Jurkat, Clone E6-1 (cell line): ENCODE results near the gene ANAPC2.
A peak's percentile ranks its signal among the peaks of the same experiment; 100 is the strongest.
"Not testable (repeated sequence)": the region's sequence is repeated elsewhere in the genome, so short reads cannot be mapped to it uniquely, and the experiment has no call there.

Experiments used
- DNase-seq: peaks from one replicate; pipeline ENCODE4 v3.0.0-alpha.2; 2011; ENCODE audit warnings: low read depth, low spot score
- H3K4me3 ChIP-seq: 2 replicates; pipeline ENCODE4 v1.5.1; 2011; ENCODE audit warnings: mild to moderate bottlenecking, low read length, control low read depth, moderate library complexity

Gene ANAPC2

GRCh38 chr9:137139468-137140150 lies 48.8 kb downstream of the ANAPC2 start:
- H3K4me3 ChIP-seq: no peak overlapping the region
- DNase-seq: no peak

GRCh38 chr9:137138722-137139467 lies 49.5 kb downstream of the ANAPC2 start, which contains the start of gene GRIN1:
Gene GRIN1 (plus strand): TSS chr9:137139154. CDS start chr9:137139487, 333 bp downstream.
- no peak within 1 kb of the TSS for H3K4me3 ChIP-seq
- DNase-seq: no peak

GRCh38 chr9:137138058-137138721 lies 50.2 kb downstream of the ANAPC2 start:
- no peak overlapping the region for H3K4me3 ChIP-seq
- peak; percentile 79 for DNase-seq

- H3K4me3 ChIP-seq: no peak overlapping the region
- DNase-seq: no peak
Measured at GRCh38 chr9:137136881-137137607, 51.3 kb downstream of the ANAPC2 start.

GRCh38 chr9:137136261-137136880 lies 52.0 kb downstream of the ANAPC2 start:
- DNase-seq: no peak

GRCh38 chr9:137135154-137135553 lies 53.2 kb downstream of the ANAPC2 start:
- H3K4me3 ChIP-seq, DNase-seq: not testable (repeated sequence)

More at GRCh38 chr9:137136261-137136880, 52.0 kb downstream of the ANAPC2 start:
- H3K4me3 ChIP-seq: no peak overlapping the region

GRCh38 chr9:137134191-137134590 lies 54.2 kb downstream of the ANAPC2 start:
- DNase-seq: no peak
- H3K4me3 ChIP-seq: no peak overlapping the region

GRCh38 chr9:137130176-137130755 lies 58.1 kb downstream of the ANAPC2 start:
- H3K4me3 ChIP-seq: peak overlapping the region; percentile 72
- DNase-seq: no peak

- peak overlapping the region; percentile 72 for H3K4me3 ChIP-seq
- DNase-seq: peak; percentile 90
Measured at GRCh38 chr9:137129456-137130175, 58.7 kb downstream of the ANAPC2 start.

- H3K4me3 ChIP-seq: peak overlapping the region; percentile 72
- peak; percentile 33 for DNase-seq
Measured at GRCh38 chr9:137128862-137129455, 59.4 kb downstream of the ANAPC2 start.

- DNase-seq: peak; percentile 22
- H3K4me3 ChIP-seq: peak overlapping the region; percentile 72
Measured at GRCh38 chr9:137128158-137128861, 60.0 kb downstream of the ANAPC2 start.

GRCh38 chr9:137127301-137128157 lies 60.8 kb downstream of the ANAPC2 start:
- peak overlapping the region; percentile 72 for H3K4me3 ChIP-seq
- peak; percentile 87 for DNase-seq

- H3K4me3 ChIP-seq: peak overlapping the region; percentile 72
- no peak for DNase-seq
Measured at GRCh38 chr9:137126786-137127185, 61.6 kb downstream of the ANAPC2 start.
